ENCODE measurements around the gene HMGCS2.
A peak's percentile ranks its signal among the peaks of the same experiment; 100 is the strongest.
"Not testable (repeated sequence)": the region's sequence is repeated elsewhere in the genome, so short reads cannot be mapped to it uniquely, and the experiment has no call there.

Gene HMGCS2

DNA sequence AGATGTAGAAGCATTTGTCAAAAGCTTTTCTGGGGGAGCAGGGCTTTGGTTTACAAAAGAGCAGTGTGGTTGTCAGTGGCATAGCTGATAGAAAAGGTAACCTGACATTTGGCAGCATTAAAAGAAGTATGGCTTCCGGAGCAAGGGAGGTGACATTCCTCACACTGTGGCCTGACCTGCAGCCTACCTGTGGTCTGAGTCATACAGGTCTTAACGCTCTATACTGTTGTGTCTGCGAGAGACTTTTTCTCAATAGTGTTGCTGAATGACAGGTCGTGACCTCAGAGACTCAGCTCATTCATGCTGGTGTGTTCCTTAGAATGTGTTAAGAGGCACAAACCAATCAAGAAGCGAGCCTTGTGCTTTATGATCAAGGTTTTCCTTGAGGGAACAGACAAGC, 37.6 kb downstream of the HMGCS2 start:
- DNase-seq (ENCODE audit: low spot score), result no peak

DNA sequence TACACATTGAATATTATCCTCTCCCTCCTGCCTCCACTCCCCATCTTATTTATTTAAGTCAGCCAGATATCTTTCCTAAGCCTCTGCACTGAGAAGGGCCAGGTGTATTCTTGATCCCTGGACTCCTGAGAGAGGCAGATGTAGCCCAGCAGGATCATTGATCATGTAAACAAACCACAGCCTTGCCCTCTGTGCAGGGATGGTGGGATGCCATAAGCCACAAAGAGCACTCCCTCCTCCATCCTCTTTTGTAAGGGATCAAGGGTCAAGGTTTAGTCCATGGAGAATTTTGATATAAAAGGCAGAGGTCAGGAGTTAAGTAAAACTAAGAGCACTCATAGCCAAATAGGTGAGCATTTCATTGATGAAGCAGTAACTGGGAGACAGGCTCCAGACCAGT, 39.7 kb downstream of the HMGCS2 start:
- no peak for DNase-seq (ENCODE audit: low spot score)

DNA sequence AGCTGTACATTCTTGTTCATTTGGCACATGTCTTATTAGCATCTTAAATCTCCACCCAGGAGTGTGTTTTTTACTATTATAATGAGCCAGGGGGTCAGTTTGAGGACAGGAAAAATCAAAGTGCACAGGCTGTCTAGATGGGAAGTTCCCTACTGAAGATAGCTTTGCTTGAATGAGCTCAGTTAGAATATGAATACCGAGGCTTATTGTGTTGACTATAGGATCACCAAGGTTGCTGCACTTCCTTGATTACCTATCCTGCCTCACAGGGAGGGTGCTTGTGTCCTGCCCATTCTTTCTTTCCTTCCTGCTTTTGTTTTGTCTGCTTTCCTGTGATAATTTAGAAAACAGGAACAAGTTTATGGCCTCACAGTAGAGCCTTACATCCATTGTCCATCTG, 40.7 kb downstream of the HMGCS2 start:
- DNase-seq (ENCODE audit: low spot score), result no peak

DNA sequence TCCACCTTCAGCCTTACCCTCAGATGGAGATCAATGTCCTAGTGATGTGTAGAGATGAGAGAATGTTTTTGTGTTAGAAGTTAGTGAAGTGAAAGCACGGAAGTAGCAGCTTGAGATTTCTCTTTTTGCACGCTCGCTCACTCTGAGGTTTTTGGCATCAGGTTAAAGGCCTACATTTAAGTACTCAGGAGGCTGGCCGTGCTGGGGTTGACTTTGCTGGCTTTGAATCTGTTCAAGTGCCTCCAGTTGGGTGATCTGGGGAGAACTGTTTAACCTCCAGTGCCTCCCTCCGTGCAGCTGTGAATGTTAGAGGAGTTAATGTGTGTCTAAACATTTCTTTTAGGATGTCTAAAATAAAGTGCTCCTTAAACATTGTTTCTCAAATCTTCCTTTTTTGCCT, 43.1 kb downstream of the HMGCS2 start:
- DNase-seq (ENCODE audit: low spot score), result no peak

DNA sequence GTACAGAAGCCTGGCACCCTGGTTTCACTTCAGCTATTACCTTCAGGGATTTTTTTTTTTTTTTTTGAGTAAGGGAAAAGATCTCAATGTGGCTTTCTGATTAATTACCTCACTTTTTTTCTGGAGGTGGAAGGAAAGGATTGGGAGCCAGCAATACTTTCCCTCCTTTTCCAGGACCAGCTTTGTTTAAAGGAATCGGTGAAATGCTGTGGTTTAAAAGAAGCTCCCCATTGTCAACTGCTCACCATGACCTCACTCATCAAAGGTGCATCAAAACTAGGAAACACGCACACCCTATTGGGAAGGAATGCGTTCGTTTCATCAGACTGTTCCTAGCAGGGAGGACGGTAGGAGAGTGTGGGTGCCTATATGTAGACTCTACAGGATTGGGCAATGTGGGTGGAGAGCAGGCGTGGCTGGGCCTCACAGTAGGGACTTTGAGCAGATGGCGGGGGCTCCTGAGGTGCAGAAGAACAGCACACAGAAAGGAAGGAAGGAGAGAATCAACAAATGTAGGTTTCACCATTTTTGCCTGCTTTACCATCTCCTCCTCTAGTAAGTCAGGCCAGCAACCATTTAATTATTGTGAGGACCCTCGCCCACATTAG, 44.0 kb downstream of the HMGCS2 start:
- DNase-seq (ENCODE audit: low spot score), result no peak

DNA sequence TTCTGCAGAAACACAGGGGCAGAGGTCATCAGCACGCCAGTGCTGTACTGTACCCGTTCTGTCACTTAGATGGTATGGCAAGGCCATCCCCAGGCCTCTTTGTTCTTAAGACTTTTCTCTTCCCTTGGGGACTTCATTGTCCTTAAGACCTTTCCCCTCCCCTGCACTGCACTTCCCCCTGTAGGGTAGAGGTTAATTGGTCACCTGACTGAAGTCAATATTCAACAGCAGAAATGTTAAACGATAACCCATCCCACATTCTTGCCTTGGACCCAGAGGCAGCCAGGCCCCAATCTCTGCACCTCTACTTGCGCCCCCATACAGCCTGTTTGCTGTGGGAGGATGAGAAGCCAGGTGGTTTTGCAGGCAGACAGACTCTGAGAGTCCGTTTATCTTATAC, 46.8 kb downstream of the HMGCS2 start:
- DNase-seq (ENCODE audit: low spot score), result no peak

DNA sequence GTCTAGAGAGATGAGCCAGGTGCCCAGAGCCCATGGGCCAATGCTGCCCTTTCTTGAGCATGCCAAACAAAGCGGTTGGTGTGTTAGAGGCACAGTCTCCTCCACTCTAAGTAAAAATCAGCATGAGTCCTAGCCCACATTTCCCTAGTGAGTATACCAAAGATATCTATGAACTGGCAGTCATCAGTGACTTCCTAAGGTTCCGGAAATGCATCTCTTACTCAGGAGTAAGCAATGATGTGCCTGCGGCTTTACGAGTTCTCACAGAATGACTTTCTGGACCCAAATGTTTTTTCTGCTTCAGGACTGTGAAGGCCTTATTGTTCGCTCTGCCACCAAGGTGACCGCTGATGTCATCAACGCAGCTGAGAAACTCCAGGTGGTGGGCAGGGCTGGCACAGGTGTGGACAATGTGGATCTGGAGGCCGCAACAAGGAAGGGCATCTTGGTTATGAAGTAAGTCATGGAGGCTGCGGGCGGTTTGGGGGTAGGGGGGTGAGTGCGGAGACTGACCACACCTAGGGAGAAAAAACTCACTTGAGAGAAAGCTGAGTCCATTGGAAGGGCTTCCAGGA, 47.8 kb downstream of the HMGCS2 start:
- DNase-seq (ENCODE audit: low spot score), result no peak

DNA sequence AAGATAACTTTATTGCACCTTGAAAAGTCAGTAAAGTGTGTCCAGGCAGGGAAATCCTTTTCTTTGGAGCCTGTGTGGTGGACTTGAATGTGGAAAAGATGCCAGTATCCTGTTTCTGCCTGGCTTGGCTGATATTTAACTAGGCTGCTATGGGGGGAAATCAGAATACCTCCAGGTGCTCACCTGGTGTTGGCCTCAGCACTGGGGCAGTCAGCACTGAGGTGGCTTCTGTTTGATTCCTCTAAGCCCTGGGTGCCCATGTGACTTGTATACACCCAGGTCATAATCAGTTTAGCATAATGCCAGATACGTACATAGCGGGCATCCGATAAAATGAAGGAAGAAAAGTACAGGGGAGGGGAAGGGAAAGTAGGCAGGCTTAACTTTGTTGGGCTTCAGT, 49.7 kb downstream of the HMGCS2 start:
- no peak for DNase-seq (ENCODE audit: low spot score)

DNA sequence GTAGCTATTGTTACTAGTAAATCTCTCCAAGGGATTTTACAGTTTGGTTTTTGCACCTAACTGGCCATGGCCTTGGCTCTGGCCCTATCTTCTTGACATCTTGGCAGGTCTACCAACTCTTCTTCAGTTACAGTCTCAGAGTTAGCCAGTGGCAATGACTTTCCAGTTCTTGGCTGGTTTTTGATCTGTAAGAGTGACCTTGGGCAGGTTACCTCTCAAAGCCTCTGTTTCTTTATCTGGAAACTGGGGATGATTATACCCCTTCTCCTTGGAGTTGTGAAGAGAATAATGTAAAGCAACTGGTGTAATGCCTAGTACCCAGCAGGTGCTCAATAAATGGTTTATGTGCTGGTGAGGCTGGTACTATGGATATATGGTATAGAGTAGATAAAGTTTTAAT, 50.3 kb downstream of the HMGCS2 start:
- DNase-seq (ENCODE audit: low spot score), result no peak

DNA sequence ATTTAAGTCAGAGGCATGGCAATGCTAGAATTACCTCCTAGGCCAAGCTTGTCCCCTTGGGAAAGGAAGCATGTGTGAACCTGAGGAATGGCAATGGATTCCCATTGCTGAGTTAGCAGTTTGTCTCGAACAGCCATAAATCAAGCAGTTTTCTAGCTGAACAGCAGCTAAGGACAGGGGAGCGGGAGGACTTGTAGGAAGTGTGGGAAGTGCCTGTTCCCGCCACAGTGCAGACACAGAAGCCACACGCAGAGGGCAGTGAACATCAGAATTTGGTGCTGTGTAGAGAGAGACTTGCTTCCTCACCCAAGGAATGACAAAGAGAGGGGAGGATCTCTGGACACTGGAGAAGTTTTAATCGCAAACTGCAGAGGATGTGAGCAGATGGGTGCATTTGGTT, 53.2 kb downstream of the HMGCS2 start:
- DNase-seq (ENCODE audit: low spot score), result no peak

DNA sequence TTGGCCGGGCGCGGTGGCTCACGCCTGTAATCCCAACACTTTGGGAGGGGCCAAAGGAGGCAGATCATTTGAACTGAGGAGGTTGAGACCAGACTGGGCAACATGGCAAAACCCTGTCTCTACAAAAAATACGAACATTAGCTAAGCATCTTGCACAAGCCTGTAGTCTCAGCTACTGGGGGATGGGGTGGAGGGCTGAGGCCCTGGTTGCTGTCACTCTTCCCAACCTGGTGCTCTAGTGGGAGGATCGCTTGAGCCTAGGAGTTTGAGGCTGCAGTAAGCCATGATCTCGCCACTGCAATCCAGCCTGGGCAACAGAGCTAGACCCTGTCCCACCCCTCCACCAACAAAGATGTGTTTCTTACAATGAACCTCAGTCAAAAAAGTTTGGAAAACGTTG, 54.1 kb downstream of the HMGCS2 start:
- no peak for DNase-seq (ENCODE audit: low spot score)

DNA sequence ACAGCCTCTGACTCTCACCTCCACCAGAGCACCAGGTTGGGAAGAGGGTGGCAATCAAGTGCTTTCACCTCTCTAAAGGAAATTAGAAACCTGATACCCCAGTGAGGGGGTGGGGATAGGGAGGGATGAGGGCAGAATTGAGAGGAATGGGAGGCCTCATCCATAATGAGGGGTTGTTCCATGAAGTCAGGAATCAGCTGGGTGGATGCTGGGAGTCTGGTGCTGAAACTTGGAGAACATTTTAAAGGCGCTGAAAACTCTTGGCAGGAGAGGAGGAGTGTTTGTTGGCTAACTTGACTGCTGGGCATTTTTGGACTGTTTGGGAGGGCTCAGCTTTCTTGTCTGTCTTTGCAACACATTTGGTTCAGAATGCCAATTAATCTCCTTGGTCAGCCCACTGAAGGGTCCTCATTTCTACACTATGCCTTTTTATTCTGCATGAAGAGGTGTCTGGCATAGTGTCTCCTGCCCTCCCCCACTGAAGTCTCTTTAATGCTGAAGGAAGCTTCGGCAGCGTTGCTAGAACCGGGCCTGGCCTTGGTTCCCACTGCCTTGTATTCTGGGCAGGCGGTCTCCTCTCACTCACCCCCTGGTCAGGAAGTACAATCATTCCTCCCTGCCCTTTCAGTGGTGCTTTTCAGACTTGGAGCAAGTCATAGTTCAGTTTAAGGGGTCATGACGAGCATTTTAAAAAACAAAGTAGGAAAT, 54.8 kb downstream of the HMGCS2 start:
- no peak for DNase-seq (ENCODE audit: low spot score)

DNA sequence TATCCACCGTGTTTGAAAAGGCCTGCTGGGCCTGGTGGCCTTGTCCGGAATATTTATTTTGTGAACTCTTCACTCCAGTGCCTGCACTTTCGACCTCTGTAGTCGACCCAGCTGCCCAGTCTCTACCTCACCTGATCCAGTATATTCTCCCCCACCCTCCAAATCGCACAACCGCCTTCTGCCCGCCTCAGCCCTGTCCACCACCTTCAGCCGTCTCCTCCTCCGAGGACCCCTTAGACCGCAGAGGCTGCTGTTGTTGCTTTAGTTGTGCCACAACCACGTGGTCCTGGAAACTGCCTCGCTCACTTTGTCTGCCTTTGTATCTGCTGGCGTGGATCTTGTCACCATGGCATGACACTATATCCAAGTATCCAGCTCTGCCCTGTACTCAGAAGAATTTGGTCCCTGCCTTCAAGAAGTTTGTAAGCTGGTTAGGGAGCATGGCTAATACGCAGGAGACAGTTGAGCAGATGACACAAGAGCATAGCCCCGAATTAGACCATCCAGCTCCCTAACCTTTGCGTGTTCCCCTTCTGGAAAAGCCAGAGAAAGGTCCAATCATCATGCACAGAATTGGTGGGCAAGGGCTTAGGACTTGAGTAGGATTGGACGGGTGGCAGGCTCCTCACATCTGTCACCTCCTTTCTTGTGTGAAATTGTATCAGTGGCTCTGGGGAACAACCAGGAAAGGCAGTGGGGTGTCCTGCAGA, 55.5 kb downstream of the HMGCS2 start:
- DNase-seq (ENCODE audit: low spot score), result peak; percentile 49

DNA sequence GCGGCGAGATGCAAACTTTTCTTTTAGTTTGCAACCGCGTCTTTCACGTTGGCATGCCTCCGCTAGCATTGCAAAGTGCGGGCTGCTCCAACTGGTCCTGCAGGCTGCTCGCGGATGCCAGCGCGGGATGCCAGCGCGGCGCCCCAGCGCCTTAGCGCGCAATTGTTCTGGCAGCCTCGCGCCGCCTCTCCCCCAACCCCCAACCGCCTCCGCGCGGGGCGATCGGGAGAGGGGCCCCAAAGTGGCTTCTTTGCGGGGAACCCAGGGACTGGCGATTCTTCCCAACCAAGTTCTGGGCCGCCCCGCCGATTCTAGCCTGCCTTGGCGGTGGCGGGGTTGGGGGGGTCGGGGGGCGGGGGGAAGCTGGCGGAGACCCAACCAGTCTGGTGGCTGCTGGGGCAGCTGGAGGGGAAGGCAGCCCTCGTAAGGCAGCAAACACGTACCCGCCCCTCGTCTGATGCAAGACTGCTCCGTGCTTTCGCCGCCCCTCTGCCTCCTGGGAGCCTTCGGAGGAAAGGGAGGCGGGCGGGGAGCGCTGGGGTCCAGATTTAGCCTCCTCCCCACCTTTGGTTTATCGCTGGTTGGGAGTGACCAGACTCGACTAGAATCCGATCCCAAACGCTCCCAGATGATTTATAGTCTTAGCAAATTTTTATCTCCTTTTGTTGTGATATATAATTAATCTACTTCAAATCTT, 56.2 kb downstream of the HMGCS2 start:
- DNase-seq (ENCODE audit: low spot score), result peak; percentile 90

DNA sequence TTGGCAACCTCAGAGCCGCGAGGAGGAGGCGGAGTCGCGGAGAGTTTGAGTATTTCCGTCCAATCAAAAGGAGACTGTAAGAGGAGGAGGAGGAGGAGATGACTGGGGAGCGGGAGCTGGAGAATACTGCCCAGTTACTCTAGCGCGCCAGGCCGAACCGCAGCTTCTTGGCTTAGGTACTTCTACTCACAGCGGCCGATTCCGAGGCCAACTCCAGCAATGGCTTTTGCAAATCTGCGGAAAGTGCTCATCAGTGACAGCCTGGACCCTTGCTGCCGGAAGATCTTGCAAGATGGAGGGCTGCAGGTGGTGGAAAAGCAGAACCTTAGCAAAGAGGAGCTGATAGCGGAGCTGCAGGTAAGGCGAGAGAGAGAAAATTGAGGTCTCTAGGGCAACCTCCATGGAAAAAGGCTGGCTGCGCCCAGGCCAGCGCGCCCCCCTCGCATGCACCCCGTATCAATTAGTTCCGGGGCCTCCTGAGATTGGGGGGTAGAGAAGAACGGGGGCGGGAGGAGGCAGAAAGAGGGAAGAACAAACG, 56.8 kb downstream of the HMGCS2 start, which contains the start of gene PHGDH:
PHGDH (plus strand) TSS at position 131 of the 538 bp plus-strand sequence; CDS start at position 220, 89 bp downstream.
- DNase-seq (ENCODE audit: low spot score), result peak; percentile 91

DNA sequence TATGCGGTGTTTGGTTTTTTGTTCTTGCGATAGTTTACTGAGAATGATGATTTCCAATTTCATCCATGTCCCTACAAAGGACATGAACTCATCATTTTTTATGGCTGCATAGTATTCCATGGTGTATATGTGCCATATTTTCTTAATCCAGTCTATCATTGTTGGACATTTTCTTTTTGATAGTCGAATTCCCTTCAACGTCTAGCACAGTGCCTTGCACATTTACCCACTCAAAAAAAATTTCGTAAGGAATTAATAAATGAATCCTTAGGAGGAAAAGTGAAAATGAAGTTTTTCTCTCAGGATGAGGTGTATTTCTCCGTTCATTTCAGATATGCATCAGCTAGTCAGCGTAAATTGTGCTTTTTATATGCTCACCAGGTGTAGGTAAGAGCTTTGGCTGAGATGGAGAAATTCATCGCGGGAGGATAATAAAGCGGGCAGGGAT, 57.3 kb downstream of the HMGCS2 start:
- DNase-seq (ENCODE audit: low spot score), result not testable (repeated sequence)

DNA sequence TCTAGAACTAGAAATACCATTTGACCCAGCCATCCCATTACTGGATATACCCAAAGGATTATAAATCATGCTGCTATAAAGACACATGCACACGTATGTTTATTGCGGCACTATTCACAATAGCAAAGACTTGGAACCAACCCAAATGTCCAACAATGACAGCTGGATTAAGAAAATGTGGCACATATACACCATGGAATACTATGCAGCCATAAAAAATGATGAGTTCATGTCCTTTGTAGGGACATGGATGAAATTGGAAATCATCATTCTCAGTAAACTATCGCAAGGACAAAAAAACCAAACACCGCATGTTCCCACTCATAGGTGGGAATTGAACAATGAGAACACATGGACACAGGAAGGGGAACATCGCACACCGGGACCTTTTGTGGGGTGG, 62.1 kb downstream of the HMGCS2 start:
- not testable (repeated sequence) for DNase-seq (ENCODE audit: low spot score)

DNA sequence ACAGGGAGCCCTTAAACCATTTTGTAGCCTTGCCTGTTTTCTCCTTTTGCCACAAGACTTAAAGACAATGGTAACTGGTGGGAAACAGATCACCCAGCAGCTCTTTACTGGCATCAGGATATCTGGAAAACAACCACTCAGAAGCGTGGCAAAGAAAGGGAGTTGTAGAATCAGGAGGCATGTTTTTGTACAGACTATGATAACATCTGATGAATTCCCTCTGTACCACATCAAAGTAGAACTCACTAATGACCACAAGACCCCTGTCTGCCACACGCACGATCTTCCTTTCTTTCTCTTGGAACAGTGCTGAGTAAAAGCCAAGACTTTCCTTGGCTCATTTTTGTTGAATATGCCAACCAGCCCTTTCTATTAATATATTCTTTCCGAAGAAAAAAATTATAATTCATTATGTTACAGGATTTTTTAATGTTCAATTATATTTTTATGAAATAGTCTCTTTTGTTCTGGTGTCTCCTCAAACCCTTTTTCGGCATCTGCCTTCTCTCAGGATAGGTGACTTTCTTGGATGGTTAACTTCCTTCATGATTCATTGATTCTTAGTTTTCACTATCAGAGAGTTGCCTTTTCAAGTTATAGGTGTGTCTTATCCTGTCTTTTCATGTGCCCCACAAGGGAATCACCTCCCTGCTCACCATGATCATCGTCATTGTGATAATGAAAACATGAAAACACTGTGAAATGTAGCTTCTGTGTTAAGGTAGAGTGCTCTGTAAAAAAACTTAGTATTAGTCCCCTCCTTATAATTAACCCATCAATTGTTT, 64.8 kb downstream of the HMGCS2 start:
- DNase-seq (ENCODE audit: low spot score), result no peak

DNA sequence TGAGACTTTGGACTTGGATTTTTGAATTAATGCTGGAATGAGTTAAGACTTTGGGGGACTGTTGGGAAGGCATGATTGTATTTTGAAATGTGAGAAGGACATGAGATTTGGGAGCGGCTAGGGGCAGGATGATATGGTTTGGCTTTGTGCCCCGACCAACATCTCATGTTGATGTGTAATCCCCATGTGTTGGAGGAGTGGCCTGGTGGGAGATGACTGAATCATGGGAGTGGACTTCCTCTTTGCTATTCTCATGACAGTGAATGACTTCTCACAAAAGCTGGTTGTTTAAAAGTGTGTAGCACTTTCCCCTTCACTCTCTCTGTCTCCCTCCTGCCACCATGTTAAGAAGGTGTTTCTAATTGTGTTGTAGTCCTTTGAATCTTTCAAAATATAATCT, 66.3 kb downstream of the HMGCS2 start:
- no peak for DNase-seq (ENCODE audit: low spot score)

DNA sequence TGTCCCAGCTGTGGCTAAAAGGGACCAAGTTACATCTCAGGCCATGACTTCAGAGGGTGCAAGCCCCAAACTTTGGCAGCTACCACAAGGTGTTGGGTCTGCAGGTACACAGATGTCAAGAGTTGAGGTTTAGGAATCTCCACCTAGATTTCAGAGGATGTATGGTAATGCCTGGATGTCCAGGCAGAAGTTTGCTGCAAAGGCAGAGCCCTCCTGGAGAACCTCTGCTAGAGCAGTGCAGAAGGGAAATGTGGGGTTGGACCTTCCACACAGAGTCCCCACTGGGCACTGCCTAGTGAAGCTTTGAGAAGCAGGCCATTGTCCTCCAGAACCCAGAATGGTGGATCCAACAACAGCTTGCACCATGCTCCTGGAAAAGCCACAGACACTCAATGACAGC, 67.0 kb downstream of the HMGCS2 start:
- DNase-seq (ENCODE audit: low spot score), result no peak

DNA sequence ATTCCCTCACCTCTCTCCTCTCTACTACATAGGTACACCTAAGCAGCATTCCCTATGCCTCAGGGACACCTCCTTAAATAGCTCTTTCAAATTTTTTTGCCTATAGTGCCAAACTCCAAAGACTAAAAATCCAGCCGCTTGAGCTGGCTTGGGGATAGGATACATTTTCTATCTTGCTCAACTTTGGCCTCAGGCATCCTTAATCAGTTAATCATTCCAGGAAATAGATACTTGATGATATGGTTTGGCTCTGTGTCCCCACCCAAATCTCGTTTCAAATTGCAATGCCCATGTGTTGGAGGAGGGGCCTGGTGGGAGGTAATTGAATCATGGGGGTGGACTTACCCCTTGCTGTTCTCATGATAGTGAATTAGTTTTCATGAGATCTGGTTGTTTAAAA, 68.4 kb downstream of the HMGCS2 start:
- DNase-seq (ENCODE audit: low spot score), result no peak
